ENCODE results near the gene C11orf21.
A peak's percentile ranks its signal among the peaks of the same experiment; 100 is the strongest.

C11orf21 gene

GRCh38 chr11:2307501-2308331 is 6.0 kb upstream of the C11orf21 start:
- TF ChIP-seq SPI1 (IDR thresholded peaks at IDR 0.05; ENCODE audit: borderline replicate concordance, low read depth) (no peak), CTCF (IDR thresholded peaks at IDR 0.05; ENCODE audit: insufficient read depth, low read length) (no peak), POLR2AphosphoS5 (IDR thresholded peaks at IDR 0.05; ENCODE audit: low read depth) (no peak), GABPA (IDR thresholded peaks at IDR 0.05; ENCODE audit: low read depth) (no peak)
- TF ChIP-seq, protein P1, sequence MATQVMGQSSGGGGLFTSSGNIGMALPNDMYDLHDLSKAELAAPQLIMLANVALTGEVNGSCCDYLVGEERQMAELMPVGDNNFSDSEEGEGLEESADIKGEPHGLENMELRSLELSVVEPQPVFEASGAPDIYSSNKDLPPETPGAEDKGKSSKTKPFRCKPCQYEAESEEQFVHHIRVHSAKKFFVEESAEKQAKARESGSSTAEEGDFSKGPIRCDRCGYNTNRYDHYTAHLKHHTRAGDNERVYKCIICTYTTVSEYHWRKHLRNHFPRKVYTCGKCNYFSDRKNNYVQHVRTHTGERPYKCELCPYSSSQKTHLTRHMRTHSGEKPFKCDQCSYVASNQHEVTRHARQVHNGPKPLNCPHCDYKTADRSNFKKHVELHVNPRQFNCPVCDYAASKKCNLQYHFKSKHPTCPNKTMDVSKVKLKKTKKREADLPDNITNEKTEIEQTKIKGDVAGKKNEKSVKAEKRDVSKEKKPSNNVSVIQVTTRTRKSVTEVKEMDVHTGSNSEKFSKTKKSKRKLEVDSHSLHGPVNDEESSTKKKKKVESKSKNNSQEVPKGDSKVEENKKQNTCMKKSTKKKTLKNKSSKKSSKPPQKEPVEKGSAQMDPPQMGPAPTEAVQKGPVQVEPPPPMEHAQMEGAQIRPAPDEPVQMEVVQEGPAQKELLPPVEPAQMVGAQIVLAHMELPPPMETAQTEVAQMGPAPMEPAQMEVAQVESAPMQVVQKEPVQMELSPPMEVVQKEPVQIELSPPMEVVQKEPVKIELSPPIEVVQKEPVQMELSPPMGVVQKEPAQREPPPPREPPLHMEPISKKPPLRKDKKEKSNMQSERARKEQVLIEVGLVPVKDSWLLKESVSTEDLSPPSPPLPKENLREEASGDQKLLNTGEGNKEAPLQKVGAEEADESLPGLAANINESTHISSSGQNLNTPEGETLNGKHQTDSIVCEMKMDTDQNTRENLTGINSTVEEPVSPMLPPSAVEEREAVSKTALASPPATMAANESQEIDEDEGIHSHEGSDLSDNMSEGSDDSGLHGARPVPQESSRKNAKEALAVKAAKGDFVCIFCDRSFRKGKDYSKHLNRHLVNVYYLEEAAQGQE (IDR thresholded peaks at IDR 0.05; ENCODE audit: insufficient replicate concordance, low read depth), result no peak
- Histone ChIP-seq H3K27me3 (ENCODE audit: insufficient read depth, poor library complexity, severe bottlenecking) (no peaks in the 10 kb centered on the region), H3K27ac (replicated peaks) (no peak overlapping the region; the same call in 1 of the 2 replicates), H3K4me3 (replicated peaks; ENCODE audit: insufficient read depth, low read length) (no peak overlapping the region)
- DNase-seq (ENCODE audit: low read depth in 1 of 2, low spot score in 1 of 2), result no peak

DNA sequence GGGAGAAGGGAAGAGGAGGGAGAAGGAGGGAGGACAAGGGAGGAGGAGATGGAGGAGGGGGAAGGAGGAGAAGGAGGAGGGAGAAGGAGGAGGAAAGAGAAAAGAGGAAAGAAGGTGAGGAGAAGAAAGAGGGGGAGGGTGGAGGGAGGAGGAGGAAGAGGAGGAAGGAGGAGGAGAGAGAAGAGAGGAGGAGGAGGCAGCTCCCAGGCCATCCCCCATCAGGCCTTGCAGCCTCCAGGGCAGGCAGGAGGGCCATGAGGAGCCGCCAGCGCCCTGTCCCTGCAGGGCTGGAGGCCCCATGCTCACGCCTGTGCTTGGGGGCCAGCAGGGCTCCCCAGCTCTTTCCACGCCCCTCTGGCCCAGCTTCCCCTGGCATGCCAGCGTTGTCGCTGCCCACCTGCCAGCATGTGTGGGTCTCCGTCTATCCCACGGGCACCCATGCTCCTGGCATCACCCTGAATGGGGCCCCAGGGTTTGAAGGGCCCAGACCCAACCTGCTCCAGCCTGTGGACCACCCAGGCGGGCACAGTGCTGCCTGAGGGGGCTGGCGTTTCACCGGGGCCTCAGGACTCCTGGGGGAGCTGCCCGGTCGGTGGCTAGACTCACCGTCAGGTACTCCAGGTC is 5.3 kb upstream of the C11orf21 start:
- peak; percentile 64 to 70 for DNase-seq (ENCODE audit: low read depth in 1 of 2, low spot score in 1 of 2)
- Histone ChIP-seq H3K4me3 (replicated peaks; ENCODE audit: insufficient read depth, low read length) (no peak overlapping the region), H3K27ac (replicated peaks) (no peak overlapping the region; the same call in 1 of the 2 replicates), H3K27me3 (ENCODE audit: insufficient read depth, poor library complexity, severe bottlenecking) (no peaks in the 10 kb centered on the region)
- TF ChIP-seq GABPA (IDR thresholded peaks at IDR 0.05; ENCODE audit: low read depth) (no peak), CTCF (IDR thresholded peaks at IDR 0.05; ENCODE audit: insufficient read depth, low read length) (no peak), SPI1 (IDR thresholded peaks at IDR 0.05; ENCODE audit: borderline replicate concordance, low read depth) (no peak), POLR2AphosphoS5 (IDR thresholded peaks at IDR 0.05; ENCODE audit: low read depth) (no peak)
- TF ChIP-seq, protein P1 (IDR thresholded peaks at IDR 0.05; ENCODE audit: insufficient replicate concordance, low read depth), result no peak

GRCh38 chr11:2306452-2306823 is 4.7 kb upstream of the C11orf21 start:
- H3K27ac ChIP-seq (replicated peaks), result peak overlapping the region; percentile 98
- no peak for TF ChIP-seq POLR2AphosphoS5 (IDR thresholded peaks at IDR 0.05; ENCODE audit: low read depth)
- no peak for TF ChIP-seq SPI1 (IDR thresholded peaks at IDR 0.05; ENCODE audit: borderline replicate concordance, low read depth)
- TF ChIP-seq, protein P1 (IDR thresholded peaks at IDR 0.05; ENCODE audit: insufficient replicate concordance, low read depth), result no peak
- TF ChIP-seq GABPA (IDR thresholded peaks at IDR 0.05; ENCODE audit: low read depth), result no peak
- no peak for TF ChIP-seq CTCF (IDR thresholded peaks at IDR 0.05; ENCODE audit: insufficient read depth, low read length)
- no peaks in the 10 kb centered on the region for H3K27me3 ChIP-seq (ENCODE audit: insufficient read depth, poor library complexity, severe bottlenecking)
- no peak for DNase-seq (ENCODE audit: low read depth in 1 of 2, low spot score in 1 of 2)
- H3K4me3 ChIP-seq (replicated peaks; ENCODE audit: insufficient read depth, low read length), result peak overlapping the region; percentile 69
